Nephron progenitor cell (in vitro differentiated cells): ENCODE data around the gene EVL.
"Not testable (repeated sequence)": the region's sequence is repeated elsewhere in the genome, so short reads cannot be mapped to it uniquely, and the experiment has no call there.

Experiments
- DNase-seq: peaks from one replicate; pipeline ENCODE4 v3.0.0; 2021
- H3K27ac Mint-ChIP-seq: 2 replicates; pipeline ENCODE4 v1.8.0; 2021; ENCODE audit warnings: mild to moderate bottlenecking, moderate library complexity, mixed read lengths
- H3K27me3 Mint-ChIP-seq: 2 replicates; pipeline ENCODE4 v1.8.0; 2021; ENCODE audit warnings: mild to moderate bottlenecking, low read depth, mixed read lengths; ENCODE audit not compliant: poor library complexity
- H3K36me3 Mint-ChIP-seq: 2 replicates; pipeline ENCODE4 v1.8.0; 2021; ENCODE audit warnings: low read depth, mixed read lengths
- H3K4me1 Mint-ChIP-seq: 2 replicates; pipeline ENCODE4 v1.8.0; 2021; ENCODE audit warnings: mixed read lengths
- H3K4me3 Mint-ChIP-seq: 2 replicates; pipeline ENCODE4 v1.8.0; 2021; ENCODE audit warnings: mild to moderate bottlenecking, moderate library complexity, mixed read lengths
- H3K9me3 Mint-ChIP-seq: 2 replicates; pipeline ENCODE4 v1.8.0; 2021; ENCODE audit warnings: mild to moderate bottlenecking, moderate library complexity, mixed read lengths
- CTCF ChIP-seq: fragments of 200-600 bp; sonication (generic); IDR thresholded peaks from 2 replicates; pipeline ENCODE4 v1.5.0; 2021; ENCODE audit warnings: antibody characterized with exemption

The EVL gene

GRCh38 chr14:100020629-100021028 is 44.6 kb upstream of the EVL start:
- DNase-seq: no peak
- peak overlapping the region; percentile 68 for H3K4me3 Mint-ChIP-seq
- H3K27me3 Mint-ChIP-seq: peaks cover 9% of the 10 kb centered on the region
- H3K9me3 Mint-ChIP-seq: no peaks in the 10 kb centered on the region
- H3K4me1 Mint-ChIP-seq: peaks cover 88% of the 10 kb centered on the region
- peaks cover 13% of the 10 kb centered on the region for H3K36me3 Mint-ChIP-seq
- peak overlapping the region; percentile 99 for H3K27ac Mint-ChIP-seq
- no peak for TF ChIP-seq CTCF

DNA sequence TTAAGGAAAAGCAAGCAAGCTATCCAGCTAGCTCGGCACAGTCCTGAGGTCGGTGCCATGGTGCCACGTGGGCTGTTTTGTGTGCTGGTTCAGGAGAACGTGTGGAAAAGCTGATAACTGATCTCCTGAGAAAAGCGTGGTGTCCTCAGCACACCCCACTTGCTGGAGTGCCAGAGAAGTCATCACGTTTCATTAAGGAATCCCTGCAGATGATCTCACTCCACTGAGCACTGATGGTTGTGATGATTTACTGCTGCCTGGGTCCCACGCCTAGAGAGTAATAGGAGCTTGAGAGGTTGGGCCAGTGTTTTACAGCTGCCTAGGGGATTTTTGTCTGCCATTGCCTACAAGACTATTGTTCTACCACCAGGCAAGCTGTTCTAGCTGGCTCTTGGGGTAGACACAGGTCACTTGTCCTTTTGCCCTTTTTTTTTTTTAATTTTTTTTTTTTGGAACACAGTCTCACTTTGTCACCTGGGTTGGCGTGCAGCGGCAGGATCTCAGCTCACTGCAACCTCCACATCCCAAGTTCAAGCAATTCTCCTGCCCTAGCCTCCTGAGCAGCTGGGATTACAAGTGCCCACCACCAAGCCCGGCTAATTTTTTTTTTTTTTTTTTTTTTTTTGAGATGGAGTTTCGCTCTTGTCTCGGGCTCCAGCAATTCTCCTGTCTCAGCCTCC is 42.3 kb upstream of the EVL start:
- H3K9me3 Mint-ChIP-seq: no peaks in the 10 kb centered on the region
- peaks cover 9% of the 10 kb centered on the region for H3K27me3 Mint-ChIP-seq
- no peak for TF ChIP-seq CTCF
- peaks cover 71% of the 10 kb centered on the region for H3K4me1 Mint-ChIP-seq
- H3K4me3 Mint-ChIP-seq: no peak overlapping the region
- peaks cover 15% of the 10 kb centered on the region for H3K36me3 Mint-ChIP-seq
- H3K27ac Mint-ChIP-seq: peak overlapping the region; percentile 40
- peak; percentile 51 for DNase-seq

- H3K4me3 Mint-ChIP-seq: no peak overlapping the region
- peaks cover 20% of the 10 kb centered on the region for H3K36me3 Mint-ChIP-seq
- peak overlapping the region; percentile 78 for H3K27ac Mint-ChIP-seq
- H3K9me3 Mint-ChIP-seq: no peaks in the 10 kb centered on the region
- TF ChIP-seq CTCF: peak; percentile 15
- H3K4me1 Mint-ChIP-seq: peaks cover 49% of the 10 kb centered on the region
- DNase-seq: no peak
- peaks cover 4% of the 10 kb centered on the region for H3K27me3 Mint-ChIP-seq
Measured at GRCh38 chr14:100025111-100025510, 40.1 kb upstream of the EVL start.

GRCh38 chr14:100027771-100028490 is 37.3 kb upstream of the EVL start:
- H3K4me1 Mint-ChIP-seq: peaks cover 44% of the 10 kb centered on the region
- DNase-seq: no peak
- no peak overlapping the region for H3K27ac Mint-ChIP-seq
- no peak overlapping the region for H3K4me3 Mint-ChIP-seq
- H3K9me3 Mint-ChIP-seq: no peaks in the 10 kb centered on the region
- H3K36me3 Mint-ChIP-seq: peaks cover 13% of the 10 kb centered on the region
- TF ChIP-seq CTCF: no peak
- H3K27me3 Mint-ChIP-seq: no peaks in the 10 kb centered on the region

DNA sequence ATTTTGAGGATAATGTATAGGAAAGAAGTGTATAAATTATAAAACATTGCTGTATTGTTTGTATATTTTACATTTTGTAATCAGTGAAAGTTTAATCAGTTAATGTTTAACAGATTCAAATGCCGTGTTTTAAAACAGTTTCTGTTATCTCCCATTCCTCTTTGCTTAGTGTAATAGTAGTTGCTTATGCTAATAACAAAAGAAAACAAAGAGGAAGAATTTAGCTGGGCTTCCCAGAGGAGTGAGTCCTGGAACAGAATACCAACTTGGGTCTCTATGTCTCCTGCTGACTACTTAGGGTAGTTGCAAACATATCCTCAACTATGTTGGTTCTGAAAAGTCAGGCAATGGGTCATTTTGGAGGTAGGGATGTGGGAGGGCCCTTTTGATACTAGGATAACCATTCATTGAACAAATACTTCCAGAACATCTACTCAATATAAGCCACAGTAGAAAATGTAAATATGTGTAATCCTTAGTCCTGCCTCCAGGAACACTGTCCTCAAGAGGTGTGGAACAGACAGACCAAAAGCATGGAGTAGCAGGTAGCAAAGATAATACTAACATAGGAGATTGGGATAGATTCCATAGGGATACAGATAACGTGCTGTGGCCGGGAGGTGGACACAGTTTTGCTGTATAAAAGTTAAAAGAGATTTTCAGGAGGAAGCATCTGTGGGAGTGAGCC is 36.1 kb upstream of the EVL start:
- no peak for DNase-seq

DNA sequence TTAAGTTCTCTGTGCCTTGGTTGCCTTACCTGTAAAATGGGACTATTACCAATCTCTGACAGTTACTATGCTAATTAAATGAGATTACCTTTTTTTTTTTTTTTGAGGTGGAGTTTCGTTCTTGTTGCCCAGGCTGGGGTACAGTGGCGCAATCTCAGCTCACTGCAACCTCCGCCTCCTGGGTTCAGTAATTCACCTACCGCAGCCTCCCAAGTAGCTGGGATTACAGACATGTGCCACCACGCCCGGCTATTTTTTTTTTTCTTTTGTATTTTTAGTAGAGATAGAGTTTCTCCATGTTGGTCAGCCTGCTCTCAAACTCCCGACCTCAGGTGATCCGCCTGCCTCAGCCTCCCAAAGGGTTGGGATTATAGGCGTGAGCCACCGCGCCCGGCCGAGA is 35.2 kb upstream of the EVL start:
- peaks cover 40% of the 10 kb centered on the region for H3K4me1 Mint-ChIP-seq
- not testable (repeated sequence) for H3K36me3 Mint-ChIP-seq, H3K27ac Mint-ChIP-seq, DNase-seq, H3K9me3 Mint-ChIP-seq, H3K27me3 Mint-ChIP-seq, H3K4me3 Mint-ChIP-seq

More for the DNA sequence above, 36.1 kb upstream of the EVL start:
- Mint-ChIP-seq H3K4me1 (peaks cover 41% of the 10 kb centered on the region), H3K27me3 (no peaks in the 10 kb centered on the region), H3K9me3 (no peaks in the 10 kb centered on the region), H3K27ac (no peak overlapping the region), H3K4me3 (no peak overlapping the region), H3K36me3 (peaks cover 13% of the 10 kb centered on the region)
- no peak for TF ChIP-seq CTCF
